Stimulated activated CD8-positive, alpha-beta memory T cell treated with anti-CD3 and anti-CD28 coated beads, Interleukin-15, amount 100 ng/mL, for 48 hours (primary cell): Measurements from ENCODE around the gene ARMC10.
"Not testable (repeated sequence)": the region's sequence is repeated elsewhere in the genome, so short reads cannot be mapped to it uniquely, and the experiment has no call there.

ENCODE experiments used
- DNase-seq, 2 donors: peaks; one replicate each; pipeline ENCODE4 v3.0.0-alpha.2; 2020; ENCODE audit warnings: low read depth in 2 of 2

The ARMC10 gene

DNA sequence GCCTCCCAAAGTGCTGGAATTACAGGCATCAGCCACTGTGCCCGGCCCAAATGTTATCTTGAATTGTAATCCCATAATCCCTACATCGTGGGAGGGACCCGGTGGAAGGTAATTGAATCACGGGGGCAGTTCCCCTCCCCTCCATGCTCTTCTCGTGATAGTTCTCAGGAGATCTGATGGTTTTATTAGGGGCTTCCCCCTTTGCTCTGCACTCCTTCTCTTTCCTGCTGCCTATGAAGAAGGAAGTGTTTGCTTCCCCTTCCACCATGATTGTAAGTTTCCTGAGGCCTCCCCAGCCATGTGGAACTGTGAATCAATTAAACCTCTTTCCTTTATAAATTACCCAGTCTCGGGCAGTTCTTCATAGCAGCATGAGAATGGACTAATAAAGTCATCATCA lies 3.3 kb downstream of the ARMC10 start:
- not testable (repeated sequence) for DNase-seq

DNA sequence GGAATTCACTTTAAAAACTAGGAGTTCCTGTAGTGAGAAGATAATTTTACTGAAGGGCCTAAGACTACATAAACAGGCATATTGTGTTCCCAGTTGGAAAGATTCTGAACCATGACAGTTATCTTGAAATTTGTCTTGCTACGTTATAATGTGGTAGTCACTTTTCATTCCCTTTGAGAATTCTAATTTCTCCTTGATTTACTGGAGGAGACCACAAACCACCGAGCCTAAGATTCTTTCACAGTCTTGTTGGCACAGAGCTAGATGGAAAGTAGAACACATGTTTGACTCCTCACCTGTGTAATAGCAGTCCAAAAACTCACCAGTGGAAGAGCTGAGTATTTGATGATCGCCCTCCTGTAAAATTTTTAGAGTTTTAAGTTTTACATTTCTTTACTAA lies 4.9 kb downstream of the ARMC10 start:
- DNase-seq, result no peak

DNA sequence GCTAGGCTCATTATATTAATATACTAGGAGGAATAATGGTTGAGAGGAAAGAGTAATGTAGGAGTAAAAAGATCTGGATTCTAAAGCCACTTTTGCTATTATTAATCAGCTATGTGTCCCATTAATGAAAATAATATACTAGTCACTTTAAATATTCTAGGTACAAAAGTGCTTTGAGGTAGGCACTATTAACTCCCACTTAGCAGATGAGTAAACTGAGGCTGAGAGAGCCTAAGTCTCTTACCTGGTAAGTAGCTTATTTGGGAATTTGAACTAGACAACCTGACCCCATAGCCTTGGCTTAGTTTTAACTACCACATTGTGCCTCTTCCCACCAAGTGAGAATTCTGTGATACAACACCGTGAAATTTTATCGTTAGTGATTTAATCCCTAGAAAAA lies 6.0 kb downstream of the ARMC10 start:
- no peak for DNase-seq

DNA sequence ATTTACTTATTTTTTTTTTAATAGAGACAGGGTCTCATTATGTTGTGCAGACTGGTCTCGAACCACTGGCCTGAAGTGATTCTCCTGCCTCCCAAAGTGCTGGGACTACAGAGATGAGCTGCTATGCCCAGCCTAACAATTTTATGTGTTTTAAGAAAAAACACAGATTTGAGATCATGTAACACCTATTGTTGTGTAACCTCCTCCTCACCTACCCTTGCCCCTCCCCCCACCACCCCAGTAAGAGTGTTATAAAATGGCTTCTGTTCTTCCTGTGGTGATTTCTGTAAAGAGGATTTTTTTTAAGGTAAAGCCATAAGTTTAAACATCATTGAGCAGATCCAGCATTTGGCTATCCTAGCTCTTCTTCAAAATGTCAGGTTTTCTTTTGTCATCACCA lies 7.6 kb downstream of the ARMC10 start:
- DNase-seq, result no peak

GRCh38 chr7:103083210-103083609 lies 8.3 kb downstream of the ARMC10 start:
- no peak for DNase-seq

- not testable (repeated sequence) for DNase-seq
These were observed 17.4 kb downstream of the ARMC10 start for GRCh38 chr7:103092321-103092720.

GRCh38 chr7:103093429-103093828 lies 18.5 kb downstream of the ARMC10 start:
- no peak for DNase-seq

- no peak for DNase-seq
These were observed 19.2 kb downstream of the ARMC10 start for GRCh38 chr7:103094102-103094501.

DNA sequence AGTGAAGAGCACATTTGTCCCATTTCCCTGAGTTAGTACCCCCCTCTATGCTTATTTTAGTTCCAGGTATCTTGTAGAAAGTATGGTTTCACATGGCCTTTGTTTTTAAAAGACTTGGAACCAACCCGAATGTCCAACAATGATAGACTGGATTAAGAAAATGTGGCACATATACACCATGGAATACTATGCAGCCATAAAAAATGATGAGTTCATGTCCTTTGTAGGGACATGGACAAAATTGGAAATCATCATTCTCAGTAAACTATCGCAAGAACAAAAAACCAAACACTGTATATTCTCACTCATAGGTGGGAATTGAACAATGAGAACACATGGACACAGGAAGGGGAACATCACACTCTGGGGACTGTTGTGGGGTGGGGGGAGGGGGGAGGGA lies 20.6 kb downstream of the ARMC10 start:
- not testable (repeated sequence) for DNase-seq

DNA sequence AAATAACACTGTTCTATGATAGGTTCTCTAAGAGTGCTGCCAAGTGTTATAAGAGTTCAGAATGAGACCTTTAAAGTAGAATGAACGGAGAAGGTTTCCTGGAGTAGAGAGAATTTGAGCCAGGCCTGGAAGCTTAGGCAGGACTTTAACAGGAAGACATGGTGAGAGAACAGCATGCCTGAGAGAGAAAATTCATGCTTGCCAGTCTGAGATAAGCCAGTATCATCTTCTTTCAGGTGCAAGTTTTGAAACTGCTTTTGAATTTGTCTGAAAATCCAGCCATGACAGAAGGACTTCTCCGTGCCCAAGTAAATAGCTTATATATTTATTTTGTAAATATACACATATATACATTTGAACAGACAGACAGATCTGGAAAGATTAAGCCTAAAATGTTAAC lies 22.1 kb downstream of the ARMC10 start:
- DNase-seq, result no peak

DNA sequence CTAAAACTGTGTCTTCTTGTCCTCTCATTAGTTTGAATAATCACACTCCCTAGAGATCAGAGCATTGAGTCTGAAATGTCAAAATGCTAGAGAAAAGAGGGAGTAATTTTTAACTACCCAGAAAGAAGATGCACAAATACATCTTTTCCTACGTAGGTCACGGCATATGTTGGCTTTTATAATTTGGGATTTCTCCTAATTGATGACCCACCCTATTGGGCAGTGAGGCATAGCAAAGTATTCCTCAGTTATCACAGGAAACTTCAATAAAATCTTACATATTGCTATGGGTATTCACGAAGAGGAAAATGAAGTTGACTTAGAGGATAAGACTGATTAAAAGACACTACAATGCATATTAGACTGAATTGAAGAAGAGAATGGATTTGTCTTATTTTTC lies 25.4 kb downstream of the ARMC10 start:
- no peak for DNase-seq

- no peak for DNase-seq
These were observed 26.6 kb downstream of the ARMC10 start for GRCh38 chr7:103101543-103101942.

DNA sequence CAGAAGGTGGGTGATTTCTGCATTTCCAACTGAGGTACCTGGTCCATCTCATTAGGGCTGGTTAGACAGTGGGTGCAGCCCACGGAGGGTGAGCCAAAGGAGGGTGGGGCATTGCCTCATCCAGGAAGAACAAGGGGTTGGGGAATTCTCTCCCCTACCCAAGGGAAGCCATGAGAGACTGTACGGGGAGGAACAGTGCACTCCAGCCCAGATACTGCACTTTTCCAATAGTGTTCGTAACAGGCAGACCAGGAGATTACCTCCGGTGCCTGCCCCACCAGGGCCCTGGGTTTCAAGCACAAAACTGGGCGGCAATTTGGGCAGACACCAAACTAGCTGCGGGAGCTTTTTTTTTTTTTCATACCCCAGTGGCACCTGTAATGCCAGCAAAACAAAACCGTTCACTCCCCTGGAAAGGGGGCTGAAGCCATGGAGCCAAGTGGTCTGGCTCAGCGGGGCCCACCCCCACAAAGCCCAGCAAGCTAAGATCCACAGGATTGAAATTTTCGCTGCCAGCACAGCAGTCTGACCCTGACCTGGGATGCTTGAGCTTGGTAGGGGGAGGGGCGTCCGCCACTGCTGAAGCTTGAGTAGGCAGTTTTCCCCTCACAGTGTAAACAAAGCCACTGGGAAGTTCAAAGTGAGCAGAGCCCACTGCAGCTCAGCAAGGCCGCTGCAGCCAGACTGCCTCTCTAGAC lies 31.2 kb downstream of the ARMC10 start:
- DNase-seq, result no peak

- not testable (repeated sequence) for DNase-seq
These were observed 31.7 kb downstream of the ARMC10 start for GRCh38 chr7:103106703-103107070.

DNA sequence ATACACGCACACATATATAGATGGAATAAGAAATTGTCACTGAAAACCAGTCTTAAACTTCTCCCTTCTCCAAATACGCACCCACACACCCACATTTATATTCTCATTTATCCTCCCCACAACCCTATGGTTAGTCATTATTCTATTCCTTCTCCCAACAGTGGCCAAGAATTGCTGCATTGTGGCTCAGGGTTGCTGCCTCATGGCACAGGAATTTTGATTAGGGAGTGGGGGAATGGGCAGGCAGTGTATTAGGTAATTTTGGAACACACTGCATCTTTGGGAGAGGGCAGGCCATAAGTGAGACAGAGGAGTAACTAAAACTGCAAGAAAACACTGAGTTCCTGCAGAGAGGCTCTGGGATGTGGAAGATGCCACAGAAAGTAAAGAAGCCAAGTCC lies 38.2 kb downstream of the ARMC10 start:
- DNase-seq, result no peak

DNA sequence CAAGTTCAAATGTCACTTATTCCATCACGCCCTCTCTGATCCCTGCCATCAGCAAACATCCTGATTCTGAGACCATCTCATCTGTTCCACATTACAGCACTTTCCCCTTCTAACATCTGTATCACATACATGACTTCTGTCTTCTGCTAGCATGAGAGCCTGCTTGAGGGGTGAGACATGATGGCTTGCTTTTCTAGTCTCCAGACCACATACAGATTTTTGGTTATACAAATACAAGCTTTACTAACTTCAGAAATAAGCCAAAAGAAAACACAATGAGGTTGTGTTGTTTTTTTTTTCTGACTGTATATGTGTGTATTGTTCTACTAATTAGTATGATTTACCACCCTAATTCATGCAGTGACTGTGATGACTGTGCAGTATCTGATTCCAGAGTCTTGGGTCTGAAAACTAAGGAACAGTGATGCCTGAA lies 39.7 kb downstream of the ARMC10 start:
- no peak for DNase-seq

DNA sequence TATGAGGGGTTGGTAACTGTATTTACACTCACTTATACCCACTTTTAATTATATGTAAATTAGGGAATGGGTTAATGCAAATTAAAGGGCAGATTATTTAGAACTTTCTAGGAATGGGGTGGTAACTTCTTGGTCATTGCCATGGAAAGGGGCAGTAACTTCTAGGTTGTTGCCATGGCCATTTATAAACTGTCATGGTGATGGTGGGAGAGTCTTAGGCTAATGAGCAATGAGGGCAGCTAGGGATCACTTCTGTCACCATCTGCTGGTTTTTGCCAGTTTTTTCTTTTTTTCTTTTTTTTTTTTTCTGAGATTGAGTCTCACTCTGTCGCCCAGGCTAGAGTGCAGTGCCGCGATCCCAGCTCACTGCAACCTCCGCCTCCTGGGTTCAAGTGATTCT lies 40.8 kb downstream of the ARMC10 start:
- no peak for DNase-seq

DNA sequence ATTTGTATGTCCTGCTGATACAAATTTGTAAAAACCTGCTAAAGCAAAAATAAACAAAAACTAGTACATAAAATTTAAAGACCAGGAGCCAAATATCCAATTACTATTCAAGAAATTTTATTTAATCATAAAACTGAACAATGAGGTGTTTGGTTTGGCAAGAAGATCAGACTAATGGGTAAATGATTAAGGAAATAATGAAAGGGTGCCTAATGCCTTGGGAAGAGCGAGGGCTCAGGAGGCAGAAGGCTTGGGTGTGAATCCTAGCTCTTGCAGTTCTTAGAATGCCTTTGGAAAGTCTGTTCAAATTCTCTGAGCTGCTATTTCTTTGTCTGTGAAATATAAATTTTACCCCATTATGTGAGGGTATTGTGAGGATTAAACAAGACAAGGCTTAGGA lies 41.6 kb downstream of the ARMC10 start:
- DNase-seq, result no peak

DNA sequence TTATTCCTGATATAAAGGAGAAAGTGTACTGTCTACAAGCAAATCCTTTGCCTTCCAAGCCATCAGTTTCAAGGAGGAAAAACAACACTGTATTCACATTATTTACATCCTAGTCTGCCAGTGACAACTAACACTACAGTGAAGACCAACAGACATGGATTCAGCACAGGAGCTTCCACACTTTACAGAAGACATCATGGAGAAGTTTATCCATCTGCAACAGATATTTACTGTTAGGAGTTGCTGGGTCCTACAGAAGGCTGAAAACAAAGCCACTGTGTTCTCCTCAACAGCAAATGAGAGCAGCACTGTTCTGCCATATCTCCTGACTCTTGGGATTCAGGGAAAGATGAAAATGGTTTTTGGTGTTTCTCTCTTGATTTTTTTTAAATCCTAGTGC lies 42.1 kb downstream of the ARMC10 start:
- no peak for DNase-seq

DNA sequence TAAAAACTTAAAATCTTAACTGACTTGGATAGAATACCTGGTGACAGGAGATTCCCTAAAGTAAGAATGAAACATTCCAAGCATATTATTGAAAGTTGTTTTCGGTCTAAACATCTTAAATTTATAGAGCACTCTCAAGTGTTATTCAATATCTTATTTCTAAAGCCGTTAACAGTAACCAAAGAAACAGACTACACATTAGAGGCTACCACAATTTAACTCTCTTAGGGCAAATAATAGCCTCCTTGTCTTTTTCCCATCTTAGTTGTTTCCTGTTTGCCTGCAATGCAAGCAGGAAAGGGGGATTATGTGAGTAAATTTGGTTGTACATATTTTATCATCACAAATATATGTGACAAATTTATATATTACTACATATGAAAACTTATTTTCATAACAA lies 42.5 kb downstream of the ARMC10 start:
- no peak for DNase-seq

GRCh38 chr7:103119791-103120291 lies 44.9 kb downstream of the ARMC10 start:
- no peak for DNase-seq

DNA sequence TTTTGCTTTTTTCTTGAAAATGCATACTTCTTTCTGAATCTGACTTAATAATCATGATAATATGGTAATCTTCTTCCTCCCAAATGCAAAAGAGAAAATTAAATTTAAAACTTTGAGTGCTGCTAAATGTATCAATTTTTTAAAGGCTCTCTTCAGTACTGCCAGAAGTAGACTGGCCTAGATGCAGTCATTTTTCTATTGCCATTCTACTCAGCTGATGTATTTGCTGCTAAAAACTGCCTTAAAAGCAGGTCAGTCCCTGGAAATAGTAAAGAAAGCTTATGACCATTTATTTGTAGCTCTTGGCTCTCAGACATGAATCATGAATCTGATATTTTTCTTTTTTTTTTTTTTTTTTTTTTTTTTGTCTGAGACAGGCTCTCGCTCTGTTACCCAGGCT lies 45.4 kb downstream of the ARMC10 start:
- no peak for DNase-seq

DNA sequence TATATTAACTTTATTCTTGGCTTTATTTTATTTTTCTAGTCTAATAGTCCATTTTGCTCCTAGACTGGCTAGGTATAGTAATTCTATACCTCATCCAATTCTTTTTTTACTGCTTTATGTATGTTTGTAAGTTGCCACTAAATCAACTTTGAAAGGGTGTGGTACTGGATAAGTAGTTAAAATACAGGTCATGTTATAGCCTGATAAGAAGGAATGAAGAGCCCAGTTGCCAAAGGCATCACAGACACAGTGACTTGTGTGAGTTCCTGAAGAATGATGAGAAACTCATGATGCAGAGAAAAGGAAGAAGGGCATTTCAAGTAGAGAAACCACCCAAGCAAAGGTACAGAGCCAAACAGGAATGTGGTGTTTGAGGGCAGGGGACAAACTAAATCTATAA lies 46.7 kb downstream of the ARMC10 start:
- no peak for DNase-seq

DNA sequence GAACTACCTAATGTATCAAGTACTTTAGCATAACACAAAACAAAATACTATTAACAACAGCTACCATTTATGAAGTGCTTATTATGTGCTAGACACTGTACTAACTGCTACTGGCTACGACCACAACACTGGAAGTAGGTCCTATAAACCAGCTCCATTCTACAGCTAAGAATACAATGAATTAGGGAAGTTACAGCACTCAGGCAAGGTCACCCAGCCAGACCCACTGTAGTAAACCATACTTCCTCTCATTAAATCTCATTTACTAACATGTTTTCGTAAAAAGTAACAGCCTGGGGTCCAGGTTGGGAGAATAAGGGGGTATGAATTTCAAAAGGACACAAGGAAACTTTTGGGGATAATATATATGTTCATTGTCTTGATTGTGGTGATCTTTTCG lies 48.6 kb downstream of the ARMC10 start:
- no peak for DNase-seq
